Muscle of leg (tissue), 11 donors: ENCODE data around the gene ZNF287. TPM values are rescaled to one million over a fixed set of nuclear protein-coding genes. Genes with fewer than 3 reads are reported as not detected.
"Not testable (repeated sequence)": the region's sequence is repeated elsewhere in the genome, so short reads cannot be mapped to it uniquely, and the experiment has no call there.

Experiments
- DNase-seq: peaks from one replicate; pipeline ENCODE4 v3.0.0; 2013
- H3K27ac ChIP-seq: one replicate; pipeline ENCODE4 v1.5.1; 2013; ENCODE audit warnings: mild to moderate bottlenecking, low read length, control low read depth
- H3K27me3 ChIP-seq: one replicate; pipeline ENCODE4 v1.6.1; 2013; ENCODE audit warnings: low read length; ENCODE audit not compliant: control insufficient read depth, insufficient read depth
- H3K36me3 ChIP-seq: one replicate; pipeline ENCODE4 v1.6.1; 2013; ENCODE audit warnings: low read length; ENCODE audit not compliant: control insufficient read depth, insufficient read depth
- H3K4me1 ChIP-seq: one replicate; pipeline ENCODE4 v1.6.1; 2013; ENCODE audit warnings: low read length; ENCODE audit not compliant: control insufficient read depth, insufficient read depth
- H3K4me3 ChIP-seq: one replicate; pipeline ENCODE4 v1.5.1; 2013; ENCODE audit warnings: low read length, control low read depth
- H3K9me3 ChIP-seq: replicated peaks from 2 replicates; pipeline ENCODE4 v1.6.1; 2013; ENCODE audit warnings: low read depth, low read length; ENCODE audit not compliant: control insufficient read depth
- WGBS: methylation state at CpG from one replicate; pipeline ENCODE4 v1.1.5; 2013; ENCODE audit warnings: missing lambda C conversion rate; ENCODE audit not compliant: insufficient coverage; 5-methylcytosine and 5-hydroxymethylcytosine counted together
- polyA plus RNA-seq, 8 donors: library from polyadenylated mRNA; unstranded; fragments of 120-200 nt; gene quantifications; one replicate each; pipeline versions ENCODE4 v1.2.1 to v1.2.3, GENCODE V29; 2013; ENCODE audit warnings: inconsistent platforms in 1 of 8, low replicate concordance in 1 of 8; ENCODE audit not compliant: insufficient read length in 8 of 8, insufficient read depth in 1 of 8
- total RNA-seq: library from RNA; stranded (reverse); fragments of 120-200 nt; gene quantifications from one replicate; pipeline ENCODE4 v1.2.4, GENCODE V29; 2013

ZNF287 gene
- total and polyA plus RNA-seq, 9 donors, result 3.8 to 6.9 (median 5.5) TPM

GRCh38 chr17:16573466-16573865 lies 4.5 kb upstream of the ZNF287 start:
- Histone ChIP-seq H3K27me3 (peaks cover 3% of the 10 kb centered on the region), H3K4me1 (peaks cover 6% of the 10 kb centered on the region), H3K9me3 (no peaks in the 10 kb centered on the region), H3K36me3 (no peaks in the 10 kb centered on the region), H3K27ac (no peak overlapping the region), H3K4me3 (no peak overlapping the region)
- DNase-seq, result no peak
- 67% methylated on average over 1 of the region's 2 CpGs for WGBS

GRCh38 chr17:16569358-16569712 lies 331 bp upstream of the ZNF287 start:
- DNase-seq, result no peak
- Histone ChIP-seq H3K27me3 (peaks cover 3% of the 10 kb centered on the region), H3K36me3 (peaks cover 8% of the 10 kb centered on the region), H3K4me1 (peaks cover 9% of the 10 kb centered on the region), H3K4me3 (peak overlapping the region; percentile 82), H3K27ac (no peak overlapping the region), H3K9me3 (no peaks in the 10 kb centered on the region)
- WGBS, result 32% methylated on average over 8 of the region's 14 CpGs

GRCh38 chr17:16552637-16553045 lies 16.4 kb downstream of the ZNF287 start:
- peaks cover 53% of the 10 kb centered on the region for H3K9me3 ChIP-seq
- H3K4me1 ChIP-seq, result no peaks in the 10 kb centered on the region
- WGBS, result no CpG with 5 or more reads among the region's 3 CpGs
- no peak for DNase-seq
- no peak overlapping the region for H3K4me3 ChIP-seq
- H3K27me3 ChIP-seq, result no peaks in the 10 kb centered on the region
- H3K27ac ChIP-seq, result no peak overlapping the region
- H3K36me3 ChIP-seq, result peaks cover 20% of the 10 kb centered on the region

GRCh38 chr17:16551878-16552636 lies 16.9 kb downstream of the ZNF287 start:
- H3K36me3 ChIP-seq, result peaks cover 16% of the 10 kb centered on the region
- H3K27ac ChIP-seq, result no peak overlapping the region
- DNase-seq, result no peak
- H3K4me3 ChIP-seq, result no peak overlapping the region
- H3K27me3 ChIP-seq, result no peaks in the 10 kb centered on the region
- no peaks in the 10 kb centered on the region for H3K4me1 ChIP-seq
- no CpG with 5 or more reads among the region's 4 CpGs for WGBS
- peaks cover 56% of the 10 kb centered on the region for H3K9me3 ChIP-seq

- no CpG with 5 or more reads among the region's 2 CpGs for WGBS
- Histone ChIP-seq H3K9me3 (no peaks in the 10 kb centered on the region), H3K4me1 (peaks cover 5% of the 10 kb centered on the region), H3K27ac (no peak overlapping the region), H3K4me3 (no peak overlapping the region), H3K36me3 (no peaks in the 10 kb centered on the region), H3K27me3 (no peaks in the 10 kb centered on the region)
- DNase-seq, result no peak
Observed at GRCh38 chr17:16537130-16537458, 31.9 kb downstream of the ZNF287 start.

- no peak overlapping the region for H3K4me3 ChIP-seq
- H3K27me3 ChIP-seq, result peaks cover 9% of the 10 kb centered on the region
- H3K4me1 ChIP-seq, result peaks cover 5% of the 10 kb centered on the region
- H3K9me3 ChIP-seq, result no peaks in the 10 kb centered on the region
- H3K27ac ChIP-seq, result no peak overlapping the region
- H3K36me3 ChIP-seq, result no peaks in the 10 kb centered on the region
- WGBS, result 86% methylated on average over 1 of the region's 1 CpG
- DNase-seq, result no peak
Observed at GRCh38 chr17:16534236-16534635, 34.8 kb downstream of the ZNF287 start.

- no peak overlapping the region for H3K27ac ChIP-seq
- H3K4me3 ChIP-seq, result no peak overlapping the region
- 86% methylated on average over 1 of the region's 4 CpGs for WGBS
- DNase-seq, result no peak
- H3K27me3 ChIP-seq, result peaks cover 17% of the 10 kb centered on the region
- no peaks in the 10 kb centered on the region for H3K4me1 ChIP-seq
- H3K36me3 ChIP-seq, result no peaks in the 10 kb centered on the region
- H3K9me3 ChIP-seq, result no peaks in the 10 kb centered on the region
Observed at GRCh38 chr17:16529906-16530305, 39.1 kb downstream of the ZNF287 start.

GRCh38 chr17:16527298-16527697 lies 41.7 kb downstream of the ZNF287 start:
- no peaks in the 10 kb centered on the region for H3K9me3 ChIP-seq
- H3K27ac ChIP-seq, result no peak overlapping the region
- no peaks in the 10 kb centered on the region for H3K36me3 ChIP-seq
- H3K27me3 ChIP-seq, result peaks cover 17% of the 10 kb centered on the region
- no peaks in the 10 kb centered on the region for H3K4me1 ChIP-seq
- H3K4me3 ChIP-seq, result no peak overlapping the region
- WGBS, result 81% methylated on average over 4 of the region's 4 CpGs
- DNase-seq, result no peak

GRCh38 chr17:16525556-16525955 lies 43.4 kb downstream of the ZNF287 start:
- H3K4me1 ChIP-seq, H3K27ac ChIP-seq, H3K36me3 ChIP-seq, DNase-seq, H3K4me3 ChIP-seq, H3K9me3 ChIP-seq: not testable (repeated sequence)
- H3K27me3 ChIP-seq, result peaks cover 14% of the 10 kb centered on the region
- 100% methylated on average over 4 of the region's 6 CpGs for WGBS

GRCh38 chr17:16521070-16521727 lies 47.8 kb downstream of the ZNF287 start:
- no peaks in the 10 kb centered on the region for H3K36me3 ChIP-seq
- no peak overlapping the region for H3K4me3 ChIP-seq
- WGBS, result 37% methylated on average over 7 of the region's 7 CpGs
- H3K4me1 ChIP-seq, result peaks cover 15% of the 10 kb centered on the region
- H3K27me3 ChIP-seq, result no peaks in the 10 kb centered on the region
- peak; percentile 95 for DNase-seq
- H3K9me3 ChIP-seq, result no peaks in the 10 kb centered on the region
- no peak overlapping the region for H3K27ac ChIP-seq
